A549 (cell line): ENCODE results near the gene AAR2. TPM values are rescaled to one million over a fixed set of nuclear protein-coding genes. Genes with fewer than 3 reads are reported as not detected.

Experiments used
- ATAC-seq, 2 experiments: fragments of 200-7000 bp in 1 of 2; fragments of >200 bp in 1 of 2; cut with Nextera tagmentation in 1 of 2; cut with Tn5 transposase in 1 of 2; 3 replicates each; pipeline versions ENCODE4 v1.8.0 to v1.9.1; 2018 to 2020; ENCODE audit warnings: mild to moderate bottlenecking in 1 of 2, moderate library complexity in 1 of 2
- CTCF ChIA-PET: fragments of 300-600 bp; sonication (Branson Sonifier 250); formaldehyde crosslinking; extraction: SDS; loops from one replicate; lab custom pipeline; 2021; ENCODE audit warnings: antibody characterized with exemption, inconsistent platforms; lab: Yijun Ruan, JAX
- POLR2A ChIA-PET: fragments of 350-600 bp; formaldehyde crosslinking; extraction: SDS; loops from one replicate; lab custom pipeline; 2021; ENCODE audit warnings: antibody characterized with exemption, inconsistent platforms; lab: Yijun Ruan, JAX
- DNase-seq, 2 experiments: peaks; one replicate each; pipeline versions ENCODE4 v3.0.0 to v3.0.0-alpha.2; 2011 to 2016; ENCODE audit warnings: low read depth in 1 of 2, low spot score in 1 of 2
- FAIRE-seq: peaks from 2 replicates; lab custom pipeline; 2011; peaks lifted over from hg19 to GRCh38; lab: Jason Lieb, UNC
- H3K27ac ChIP-seq, 2 experiments: fragments of >200 bp; sonication (Bioruptor Twin); formaldehyde crosslinking; 3 replicates each; pipeline ENCODE4 v1.5.1; 2016 to 2017
- H3K4me1 ChIP-seq: fragments of >200 bp; sonication (Bioruptor Twin); formaldehyde crosslinking; 3 replicates; pipeline ENCODE4 v1.6.1; 2016
- H3K4me2 ChIP-seq: fragments of >200 bp; sonication (Bioruptor Twin); formaldehyde crosslinking; 3 replicates; pipeline ENCODE4 v1.6.1; 2016
- H3K4me3 ChIP-seq: fragments of >200 bp; sonication (Bioruptor Twin); formaldehyde crosslinking; 3 replicates; pipeline ENCODE4 v1.5.1; 2016
- H3K9me3 ChIP-seq: fragments of >200 bp; sonication (Bioruptor Twin); formaldehyde crosslinking; 3 replicates; pipeline ENCODE4 v1.6.1; 2016
- BHLHE40 ChIP-seq: IDR thresholded peaks from 2 replicates; pipeline ENCODE4 v1.6.1; 2012; ENCODE audit warnings: low read depth, low read length, inconsistent platforms
- CEBPB ChIP-seq, 2 experiments: fragments of >200 bp in 1 of 2; sonication (Bioruptor Twin) in 1 of 2; formaldehyde crosslinking in 1 of 2; IDR thresholded peaks; 2 replicates each; pipeline ENCODE4 v1.6.1; 2012 to 2016
- CTCF ChIP-seq: fragments of >200 bp; sonication (Bioruptor Twin); formaldehyde crosslinking; IDR thresholded peaks from 3 replicates; pipeline ENCODE4 v1.5.1; 2016
- EHMT2 ChIP-seq: fragments of 200-600 bp; sonication (generic); IDR thresholded peaks from 2 replicates; pipeline ENCODE4 v1.6.1; 2016; ENCODE audit warnings: antibody characterized with exemption, low read depth, mild to moderate bottlenecking, moderate library complexity
- EP300 ChIP-seq, 2 experiments: fragments of >200 bp; sonication (Bioruptor Twin); formaldehyde crosslinking; IDR thresholded peaks; 2 replicates in 1 of 2; 3 replicates in 1 of 2; pipeline ENCODE4 v1.6.1; 2016 to 2017
- FOSB ChIP-seq: fragments of 250-450 bp; sonication (Bioruptor Pico); IDR thresholded peaks from 2 replicates; pipeline ENCODE4 v1.5.0; 2020; ENCODE audit warnings: mild to moderate bottlenecking, moderate library complexity
- FOXS1 ChIP-seq: fragments of 250-450 bp; sonication (Bioruptor Pico); IDR thresholded peaks from 2 replicates; pipeline ENCODE4 v1.5.0; 2020; ENCODE audit warnings: mild to moderate bottlenecking, moderate library complexity
- HEYL ChIP-seq: fragments of 250-450 bp; sonication (Bioruptor Pico); IDR thresholded peaks from 2 replicates; pipeline ENCODE4 v1.8.0; 2021; ENCODE audit warnings: mild to moderate bottlenecking, moderate library complexity
- MAZ ChIP-seq: fragments of 150-350 bp; IDR thresholded peaks from 2 replicates; pipeline ENCODE4 v1.6.1; 2014; ENCODE audit warnings: antibody characterized with exemption, low read depth, low read length, borderline replicate concordance
- MYC ChIP-seq: IDR thresholded peaks from 2 replicates; pipeline ENCODE4 v1.6.1; 2012; ENCODE audit warnings: mild to moderate bottlenecking, inconsistent platforms, low read length, improper control_type of control experiment, borderline replicate concordance
- NPAS2 ChIP-seq: fragments of 250-450 bp; sonication (Bioruptor Pico); IDR thresholded peaks from 2 replicates; pipeline ENCODE4 v1.8.0; 2022; ENCODE audit warnings: mild to moderate bottlenecking, moderate library complexity, borderline replicate concordance
- RARB ChIP-seq: fragments of 250-450 bp; sonication (Bioruptor Pico); IDR thresholded peaks from 2 replicates; pipeline ENCODE4 v1.8.0; 2021; ENCODE audit warnings: mild to moderate bottlenecking, moderate library complexity
- REST ChIP-seq: fragments of 200-600 bp; sonication (generic); IDR thresholded peaks from 2 replicates; pipeline ENCODE4 v1.6.1; 2016; ENCODE audit warnings: antibody characterized with exemption, mild to moderate bottlenecking, moderate library complexity
- RFX5 ChIP-seq: fragments of 450-650 bp; IDR thresholded peaks from 2 replicates; pipeline ENCODE4 v1.7.1; 2014; ENCODE audit warnings: antibody characterized with exemption, mild to moderate bottlenecking, moderate library complexity
- TFCP2L1 ChIP-seq: fragments of 250-450 bp; sonication (Bioruptor Pico); IDR thresholded peaks from 2 replicates; pipeline ENCODE4 v1.5.0; 2021; ENCODE audit warnings: mild to moderate bottlenecking
- ZC3H11A ChIP-seq: fragments of 450-650 bp; IDR thresholded peaks from 2 replicates; pipeline ENCODE4 v1.6.1; 2014; ENCODE audit warnings: antibody characterized with exemption, mild to moderate bottlenecking
- ZFP36 ChIP-seq: fragments of 450-650 bp; IDR thresholded peaks from 2 replicates; pipeline ENCODE4 v1.6.1; 2014; ENCODE audit warnings: borderline replicate concordance; ENCODE audit not compliant: partially characterized antibody
- ZNF302 ChIP-seq: fragments of 250-450 bp; sonication (Bioruptor Pico); IDR thresholded peaks from 2 replicates; pipeline ENCODE4 v1.9.0; 2021; ENCODE audit warnings: inconsistent platforms, mild to moderate bottlenecking, moderate library complexity
- ZSCAN20 ChIP-seq: fragments of 250-450 bp; sonication (Bioruptor Pico); IDR thresholded peaks from 2 replicates; pipeline ENCODE4 v1.8.0; 2022; ENCODE audit warnings: mild to moderate bottlenecking, moderate library complexity
- WGBS: methylation state at CpG from one replicate; pipeline ENCODE4 v1.1.6; 2017; ENCODE audit errors: missing lambda C conversion rate; 5-methylcytosine and 5-hydroxymethylcytosine counted together
- polyA plus RNA-seq, 4 experiments: library from polyadenylated mRNA; depleted of rRNA in 3 of 4; stranded (reverse); fragments of >200 nt; fragmentation: RNase III in 1 of 4; extraction: RNeasy Plus Mini Kit Qiagen cat#74134 plus additional on column Dnase treatment in 1 of 4; gene quantifications; 2 replicates in 3 of 4; 3 replicates in 1 of 4; pipeline ENCODE4 v1.2.3, GENCODE V29; 2011 to 2017
- TF ChIP-seq, protein P1 (sequence below): fragments of >200 bp; sonication (Bioruptor Twin); formaldehyde crosslinking; IDR thresholded peaks from 3 replicates; pipeline ENCODE4 v1.6.1; 2016
- TF ChIP-seq, protein P2 (sequence below): IDR thresholded peaks from 2 replicates; pipeline ENCODE4 v1.6.1; 2012
- TF ChIP-seq, protein P3 (sequence below): IDR thresholded peaks from 2 replicates; pipeline ENCODE4 v1.6.1; 2012

Gene AAR2
- polyA plus RNA-seq, 2 of the 4 experiments (the other 2 are of a cell fraction), result 26.8 to 29.2 TPM

DNA sequence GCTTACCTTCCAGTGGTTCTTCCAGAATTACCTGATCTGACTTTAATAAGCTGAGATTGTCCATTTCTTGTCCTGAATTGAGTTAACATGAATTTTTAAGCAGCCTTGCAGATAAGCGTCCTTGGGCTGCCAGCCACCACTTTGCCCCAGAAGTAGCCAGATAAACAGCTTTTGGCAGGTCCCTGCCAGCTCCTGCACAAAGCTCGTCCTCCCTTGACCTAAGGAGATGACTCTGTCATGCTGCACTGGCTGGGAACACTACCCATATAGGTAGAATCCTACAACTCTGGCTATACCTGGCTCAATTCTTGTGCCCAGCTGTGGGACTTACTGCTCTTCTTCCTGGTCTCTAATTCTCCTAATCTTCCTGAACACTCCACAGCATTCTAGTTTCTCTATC is 39.6 kb upstream of the AAR2 start:
- ChIA-PET POLR2A (no interaction called here), CTCF (interaction anchor here (0.9 to 12.9 kb wide), 8 partner anchors 9 to 243 kb away, joined by 4 to 395 read pairs (median 8); partner anchors contain the start of gene SCAND1)
- no peak overlapping the region for H3K4me3 ChIP-seq
- H3K27ac ChIP-seq, result no peak overlapping the region
- H3K9me3 ChIP-seq, result no peaks in the 10 kb centered on the region
- H3K4me1 ChIP-seq, result no peaks in the 10 kb centered on the region
- no peak for FAIRE-seq
- DNase-seq, result no peak
- TF ChIP-seq HEYL, result no peak
- no peak for TF ChIP-seq EHMT2
- no peak for TF ChIP-seq ZSCAN20
- TF ChIP-seq NPAS2, result no peak
- TF ChIP-seq MYC, result no peak
- TF ChIP-seq EP300 (IDR thresholded peaks at IDR 0.05), result no peak
- no peak for TF ChIP-seq FOSB (CRISPR knock-in tag)
- TF ChIP-seq ZC3H11A, result no peak
- no peak for TF ChIP-seq CTCF
- no peak for TF ChIP-seq RARB (CRISPR knock-in tag)
- TF ChIP-seq, protein P1, sequence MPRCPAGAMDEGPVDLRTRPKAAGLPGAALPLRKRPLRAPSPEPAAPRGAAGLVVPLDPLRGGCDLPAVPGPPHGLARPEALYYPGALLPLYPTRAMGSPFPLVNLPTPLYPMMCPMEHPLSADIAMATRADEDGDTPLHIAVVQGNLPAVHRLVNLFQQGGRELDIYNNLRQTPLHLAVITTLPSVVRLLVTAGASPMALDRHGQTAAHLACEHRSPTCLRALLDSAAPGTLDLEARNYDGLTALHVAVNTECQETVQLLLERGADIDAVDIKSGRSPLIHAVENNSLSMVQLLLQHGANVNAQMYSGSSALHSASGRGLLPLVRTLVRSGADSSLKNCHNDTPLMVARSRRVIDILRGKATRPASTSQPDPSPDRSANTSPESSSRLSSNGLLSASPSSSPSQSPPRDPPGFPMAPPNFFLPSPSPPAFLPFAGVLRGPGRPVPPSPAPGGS, result no peak
- no peak for TF ChIP-seq TFCP2L1 (CRISPR knock-in tag)
- TF ChIP-seq REST, result no peak
- no peak for TF ChIP-seq FOXS1 (CRISPR knock-in tag)
- TF ChIP-seq ZNF302, result no peak
- no peak for TF ChIP-seq BHLHE40
- TF ChIP-seq MAZ, result no peak
- TF ChIP-seq, protein P2, sequence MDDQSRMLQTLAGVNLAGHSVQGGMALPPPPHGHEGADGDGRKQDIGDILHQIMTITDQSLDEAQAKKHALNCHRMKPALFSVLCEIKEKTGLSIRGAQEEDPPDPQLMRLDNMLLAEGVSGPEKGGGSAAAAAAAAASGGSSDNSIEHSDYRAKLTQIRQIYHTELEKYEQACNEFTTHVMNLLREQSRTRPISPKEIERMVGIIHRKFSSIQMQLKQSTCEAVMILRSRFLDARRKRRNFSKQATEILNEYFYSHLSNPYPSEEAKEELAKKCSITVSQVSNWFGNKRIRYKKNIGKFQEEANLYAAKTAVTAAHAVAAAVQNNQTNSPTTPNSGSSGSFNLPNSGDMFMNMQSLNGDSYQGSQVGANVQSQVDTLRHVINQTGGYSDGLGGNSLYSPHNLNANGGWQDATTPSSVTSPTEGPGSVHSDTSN, result no peak
- TF ChIP-seq CEBPB (IDR thresholded peaks at IDR 0.05), result no peak
- TF ChIP-seq ZFP36, result no peak
- H3K4me2 ChIP-seq, result no peak overlapping the region
- ATAC-seq, result no peak
- WGBS, result 90% methylated on average over 2 of the region's 2 CpGs

DNA sequence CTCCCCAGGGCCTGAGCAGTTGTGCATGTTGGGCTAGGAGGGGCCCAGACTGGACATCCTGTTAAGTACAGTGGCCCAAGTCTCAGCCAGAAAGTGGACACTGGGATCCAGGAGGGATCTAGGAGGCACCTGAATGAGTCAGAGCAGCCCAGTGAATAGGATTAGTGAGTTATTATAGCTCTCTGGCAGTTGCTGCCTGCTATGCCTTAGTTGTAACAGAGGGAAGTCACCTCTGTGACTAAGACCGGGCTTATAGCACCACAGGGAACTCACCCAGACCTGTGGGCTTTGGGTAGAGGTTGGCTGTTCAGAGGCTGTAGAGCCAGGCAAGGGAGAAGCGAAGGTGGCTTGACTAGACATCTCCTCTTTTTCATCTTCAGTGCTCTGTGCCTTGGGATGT is 39.0 kb upstream of the AAR2 start:
- ATAC-seq (no peak), FAIRE-seq (no peak), DNase-seq (no peak)
- POLR2A ChIA-PET, result no interaction called here
- Histone ChIP-seq H3K4me3 (no peak overlapping the region), H3K27ac (no peak overlapping the region), H3K4me1 (no peaks in the 10 kb centered on the region), H3K9me3 (no peaks in the 10 kb centered on the region), H3K4me2 (no peak overlapping the region)
- CTCF ChIA-PET, result interaction anchor here (1.2 to 12.9 kb wide), 8 partner anchors 10 to 243 kb away, joined by 3 to 395 read pairs (median 8); partner anchors contain the start of gene SCAND1
- 64% methylated on average over 2 of the region's 2 CpGs for WGBS
- TF ChIP-seq, protein P1, result no peak
- no peak for TF ChIP-seq ZSCAN20
- TF ChIP-seq, protein P3, sequence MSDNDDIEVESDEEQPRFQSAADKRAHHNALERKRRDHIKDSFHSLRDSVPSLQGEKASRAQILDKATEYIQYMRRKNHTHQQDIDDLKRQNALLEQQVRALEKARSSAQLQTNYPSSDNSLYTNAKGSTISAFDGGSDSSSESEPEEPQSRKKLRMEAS, result no peak
- no peak for TF ChIP-seq RARB (CRISPR knock-in tag)
- no peak for TF ChIP-seq RFX5
